OCI-LY1 (cell line): Measurements from ENCODE around the gene LDLRAD4.
A peak's percentile ranks its signal among the peaks of the same experiment; 100 is the strongest.

ENCODE experiments used
- H2AFZ ChIP-seq: fragments of 200-600 bp; sonication (generic), shearing (Covaris generic); 2 replicates; pipeline ENCODE4 v1.6.0; 2014; ENCODE audit warnings: antibody characterized with exemption, mild to moderate bottlenecking, low read length
- H3F3A ChIP-seq: fragments of 200-600 bp; sonication (generic), shearing (Covaris generic); 2 replicates; pipeline ENCODE4 v1.6.0; 2014; ENCODE audit warnings: mild to moderate bottlenecking, antibody characterized with exemption, low read length, moderate library complexity; ENCODE audit not compliant: insufficient read depth
- H3K27ac ChIP-seq: fragments of 200-600 bp; sonication (generic); 2 replicates; pipeline ENCODE4 v1.5.1; 2014; ENCODE audit warnings: low read length, mixed run types, mild to moderate bottlenecking, low read depth; ENCODE audit not compliant: poor library complexity, severe bottlenecking
- H3K27me3 ChIP-seq: fragments of 200-600 bp; sonication (generic); 2 replicates; pipeline ENCODE4 v1.6.0; 2014; ENCODE audit warnings: antibody characterized with exemption, mild to moderate bottlenecking, low read length, moderate library complexity; ENCODE audit not compliant: insufficient read depth
- H3K36me3 ChIP-seq: fragments of 200-600 bp; sonication (generic); 2 replicates; pipeline ENCODE4 v1.6.1; 2014; ENCODE audit warnings: mild to moderate bottlenecking, antibody characterized with exemption, low read length, moderate library complexity, mixed read lengths; ENCODE audit not compliant: insufficient read depth
- H3K4me1 ChIP-seq: fragments of 200-600 bp; sonication (generic); 2 replicates; pipeline ENCODE4 v1.5.1; 2014; ENCODE audit warnings: mild to moderate bottlenecking, low read length, moderate library complexity; ENCODE audit not compliant: insufficient read depth, severe bottlenecking
- H3K4me2 ChIP-seq: fragments of 200-600 bp; sonication (generic), shearing (Covaris generic); 2 replicates; pipeline ENCODE4 v1.6.1; 2014; ENCODE audit warnings: low read length
- H3K4me3 ChIP-seq: fragments of 200-600 bp; sonication (generic); 2 replicates; pipeline ENCODE4 v1.5.1; 2014; ENCODE audit warnings: low read length, low read depth, mild to moderate bottlenecking, mixed read lengths; ENCODE audit not compliant: poor library complexity, severe bottlenecking
- H3K79me2 ChIP-seq: fragments of 200-600 bp; shearing (Covaris generic); 2 replicates; pipeline ENCODE4 v1.6.1; 2016; ENCODE audit warnings: mixed run types, low read length, mixed read lengths; ENCODE audit not compliant: insufficient read depth
- H3K9ac ChIP-seq: fragments of 200-600 bp; sonication (generic), shearing (Covaris generic); 2 replicates; pipeline ENCODE4 v1.6.1; 2014; ENCODE audit warnings: mild to moderate bottlenecking, low read length, mixed read lengths
- H3K9me2 ChIP-seq: fragments of 200-600 bp; sonication (generic), shearing (Covaris generic); 2 replicates; pipeline ENCODE4 v1.6.1; 2014; ENCODE audit warnings: low read depth, mild to moderate bottlenecking, low read length, mixed read lengths
- H3K9me3 ChIP-seq: fragments of 200-600 bp; shearing (Covaris generic); 2 replicates; pipeline ENCODE4 v1.6.1; 2014; ENCODE audit warnings: low read length, mixed read lengths
- H4K20me1 ChIP-seq: fragments of 200-600 bp; sonication (generic), shearing (Covaris generic); 2 replicates; pipeline ENCODE4 v1.6.0; 2016; ENCODE audit warnings: mild to moderate bottlenecking, low read length; ENCODE audit not compliant: insufficient read depth
- CTCF ChIP-seq: fragments of 200-600 bp; sonication (generic), shearing (Covaris generic); IDR thresholded peaks from 2 replicates; pipeline ENCODE4 v1.5.1; 2017; ENCODE audit warnings: mild to moderate bottlenecking, antibody characterized with exemption, low read length, moderate library complexity, mixed read lengths
- EZH2 ChIP-seq: fragments of 200-600 bp; sonication (generic), shearing (Covaris generic); IDR thresholded peaks from 2 replicates; pipeline ENCODE4 v1.8.0; 2017; ENCODE audit warnings: borderline replicate concordance, mixed run types, mild to moderate bottlenecking, antibody characterized with exemption, low read length, moderate library complexity, mixed read lengths

LDLRAD4 gene

DNA sequence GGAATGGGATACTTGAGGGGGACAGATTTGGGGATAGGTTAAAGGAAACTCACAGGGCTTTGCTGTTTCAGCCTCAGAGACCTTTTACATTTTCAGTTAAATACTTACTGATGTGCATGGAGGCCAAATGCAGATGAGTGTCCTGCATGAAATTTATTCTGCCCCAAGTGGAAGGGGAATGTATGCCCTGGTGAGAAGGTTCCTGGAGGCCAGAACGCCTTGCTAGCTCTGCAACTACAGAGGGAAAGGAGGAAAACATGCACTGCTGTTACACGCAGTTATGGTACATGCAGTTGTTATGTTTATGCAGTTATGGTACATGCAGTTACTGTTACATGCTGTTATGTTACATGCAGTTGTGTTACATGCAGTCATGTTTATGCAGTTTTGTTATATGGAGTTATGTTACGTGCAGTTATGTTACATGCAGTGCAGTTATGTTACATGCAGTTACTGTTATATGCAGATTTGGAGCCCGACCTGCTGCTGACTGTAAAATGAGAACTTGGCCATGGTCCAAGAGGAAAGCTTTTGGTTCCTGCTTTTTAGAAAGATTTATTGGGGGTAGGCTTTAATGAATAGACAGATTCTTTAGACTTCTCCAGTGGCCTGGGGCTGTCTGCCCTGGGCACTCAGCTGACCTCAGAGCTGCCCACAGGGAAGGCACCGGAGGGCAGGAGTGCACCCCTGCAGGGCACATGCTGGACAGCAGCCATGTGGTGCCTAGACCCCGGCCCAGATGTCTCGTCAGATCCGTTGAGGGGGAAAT, 84.1 kb downstream of the LDLRAD4 start:
- peaks cover 10% of the 10 kb centered on the region for H3K9me3 ChIP-seq
- H3K79me2 ChIP-seq: no peaks in the 10 kb centered on the region
- no peaks in the 10 kb centered on the region for H4K20me1 ChIP-seq
- no peak overlapping the region for H3K9ac ChIP-seq
- H3K9me2 ChIP-seq: no peaks in the 10 kb centered on the region
- no peak overlapping the region for H2AFZ ChIP-seq
- no peaks in the 10 kb centered on the region for H3F3A ChIP-seq
- no peak overlapping the region for H3K4me2 ChIP-seq
- H3K27ac ChIP-seq: no peak overlapping the region
- no peak for TF ChIP-seq EZH2
- TF ChIP-seq CTCF: peak; percentile 4; the same call in 1 of the 2 replicates
- H3K4me1 ChIP-seq: no peaks in the 10 kb centered on the region
- no peak overlapping the region for H3K4me3 ChIP-seq
- peaks cover 38% of the 10 kb centered on the region for H3K27me3 ChIP-seq
- no peaks in the 10 kb centered on the region for H3K36me3 ChIP-seq

GRCh38 chr18:13303756-13304364, 85.3 kb downstream of the LDLRAD4 start:
- Histone ChIP-seq H3K9ac (no peak overlapping the region), H2AFZ (no peak overlapping the region), H3K4me2 (no peak overlapping the region), H3K9me2 (no peaks in the 10 kb centered on the region), H3K4me1 (no peaks in the 10 kb centered on the region), H4K20me1 (no peaks in the 10 kb centered on the region), H3K4me3 (no peak overlapping the region), H3K9me3 (peaks cover 10% of the 10 kb centered on the region), H3K36me3 (no peaks in the 10 kb centered on the region), H3K27ac (no peak overlapping the region), H3K27me3 (peaks cover 35% of the 10 kb centered on the region), H3K79me2 (no peaks in the 10 kb centered on the region), H3F3A (no peaks in the 10 kb centered on the region)
- TF ChIP-seq CTCF (no peak), EZH2 (no peak)

DNA sequence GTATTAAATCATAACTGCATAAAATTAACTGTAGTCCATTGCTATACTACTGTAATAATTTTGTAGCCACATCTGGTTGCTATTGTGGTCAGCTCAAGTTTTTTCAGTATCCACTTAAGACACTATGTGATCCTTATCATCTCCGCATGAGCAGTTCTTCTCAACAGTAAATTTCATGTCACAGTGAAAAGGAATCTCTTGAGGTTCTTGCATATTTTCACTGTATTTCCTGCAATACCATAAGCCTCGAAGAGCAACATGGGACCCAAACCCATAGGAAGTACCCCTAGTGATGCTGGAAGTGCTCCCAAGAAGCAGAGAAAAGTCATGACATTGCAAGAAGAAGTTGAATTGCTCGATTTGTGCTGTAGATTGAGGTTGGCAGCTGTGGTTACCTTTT, 86.7 kb downstream of the LDLRAD4 start:
- Histone ChIP-seq H3K4me1 (no peaks in the 10 kb centered on the region), H3K27me3 (peaks cover 32% of the 10 kb centered on the region), H3K9ac (no peak overlapping the region), H3K9me3 (peaks cover 10% of the 10 kb centered on the region), H4K20me1 (no peaks in the 10 kb centered on the region), H3K36me3 (no peaks in the 10 kb centered on the region), H3K4me3 (no peak overlapping the region), H3F3A (no peaks in the 10 kb centered on the region), H3K27ac (no peak overlapping the region), H3K4me2 (no peak overlapping the region), H3K79me2 (no peaks in the 10 kb centered on the region), H2AFZ (no peak overlapping the region), H3K9me2 (no peaks in the 10 kb centered on the region)
- TF ChIP-seq CTCF (no peak), EZH2 (no peak)
